GM12891 (cell line): Measurements from ENCODE around the gene LDAH.

ENCODE experiments used
- PAX5 ChIP-seq: IDR thresholded peaks from 2 replicates; pipeline ENCODE4 v1.6.1; 2011; ENCODE audit warnings: low read length, moderate library complexity, mild to moderate bottlenecking; ENCODE audit not compliant: insufficient read depth, severe bottlenecking
- POLR2A ChIP-seq: IDR thresholded peaks from 2 replicates; pipeline ENCODE4 v1.6.1; 2011; ENCODE audit warnings: low read depth, low read length, control low read depth
- POLR2AphosphoS5 ChIP-seq: IDR thresholded peaks from 2 replicates; pipeline ENCODE4 v1.6.1; 2011; ENCODE audit warnings: low read depth, low read length, control low read depth
- SPI1 ChIP-seq: IDR thresholded peaks from 2 replicates; pipeline ENCODE4 v1.6.1; 2011; ENCODE audit warnings: low read depth, low read length, control low read depth
- TAF1 ChIP-seq: IDR thresholded peaks from 2 replicates; pipeline ENCODE4 v1.6.1; 2011; ENCODE audit warnings: low read depth, low read length, control low read depth

DNA sequence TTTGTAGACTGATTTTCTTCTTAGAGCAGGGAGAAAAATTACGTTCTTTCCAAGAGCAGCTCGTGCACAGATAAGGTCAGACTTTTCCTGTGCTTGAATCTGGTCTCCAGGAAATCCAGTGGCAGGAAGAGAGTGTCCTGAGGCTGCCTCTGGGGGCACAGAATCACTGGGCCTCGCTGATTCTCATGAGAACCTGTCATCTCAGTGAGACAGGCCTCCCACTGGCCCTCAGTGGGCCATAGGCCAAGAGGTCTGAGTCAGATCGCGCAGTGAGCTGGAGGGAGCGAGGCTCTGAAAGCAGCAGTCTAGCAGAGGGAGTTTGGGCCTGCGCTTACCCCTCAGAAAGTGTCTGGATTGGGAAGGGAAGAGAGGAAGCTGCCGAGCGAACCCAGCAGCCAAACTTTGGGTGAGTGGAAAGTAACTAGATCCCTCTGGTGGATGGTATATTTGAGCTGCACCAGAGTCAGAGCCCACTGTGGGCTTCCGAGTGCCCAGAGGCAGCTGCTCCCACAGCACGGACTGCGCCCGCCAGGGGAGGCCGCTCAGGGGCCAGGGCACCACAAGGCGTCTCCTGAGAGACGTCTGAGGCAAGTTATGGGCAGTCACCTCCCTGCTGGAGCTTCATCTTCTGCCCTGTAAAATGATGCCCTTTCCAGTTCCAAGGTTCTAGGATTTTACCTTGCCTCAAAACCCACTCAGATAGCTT lies 147.8 kb downstream of the LDAH start:
- TF ChIP-seq POLR2AphosphoS5 (no peak), TAF1 (no peak), POLR2A (no peak), PAX5 (no peak), SPI1 (no peak)
